GM18907 (cell line): ENCODE measurements around the gene APOBEC3G.
"Not testable (repeated sequence)": the region's sequence is repeated elsewhere in the genome, so short reads cannot be mapped to it uniquely, and the experiment has no call there.

ENCODE experiments used
- ATAC-seq: cut with Tn5 transposase; IDR thresholded peaks from one replicate; pipeline ENCODE4 v1.9.1; 2021; ENCODE audit warnings: mild to moderate bottlenecking, moderate library complexity; ENCODE audit not compliant: unreplicated experiment

APOBEC3G gene

GRCh38 chr22:39066442-39067276, 10.4 kb upstream of the APOBEC3G start:
- peak; percentile 41 for ATAC-seq

DNA sequence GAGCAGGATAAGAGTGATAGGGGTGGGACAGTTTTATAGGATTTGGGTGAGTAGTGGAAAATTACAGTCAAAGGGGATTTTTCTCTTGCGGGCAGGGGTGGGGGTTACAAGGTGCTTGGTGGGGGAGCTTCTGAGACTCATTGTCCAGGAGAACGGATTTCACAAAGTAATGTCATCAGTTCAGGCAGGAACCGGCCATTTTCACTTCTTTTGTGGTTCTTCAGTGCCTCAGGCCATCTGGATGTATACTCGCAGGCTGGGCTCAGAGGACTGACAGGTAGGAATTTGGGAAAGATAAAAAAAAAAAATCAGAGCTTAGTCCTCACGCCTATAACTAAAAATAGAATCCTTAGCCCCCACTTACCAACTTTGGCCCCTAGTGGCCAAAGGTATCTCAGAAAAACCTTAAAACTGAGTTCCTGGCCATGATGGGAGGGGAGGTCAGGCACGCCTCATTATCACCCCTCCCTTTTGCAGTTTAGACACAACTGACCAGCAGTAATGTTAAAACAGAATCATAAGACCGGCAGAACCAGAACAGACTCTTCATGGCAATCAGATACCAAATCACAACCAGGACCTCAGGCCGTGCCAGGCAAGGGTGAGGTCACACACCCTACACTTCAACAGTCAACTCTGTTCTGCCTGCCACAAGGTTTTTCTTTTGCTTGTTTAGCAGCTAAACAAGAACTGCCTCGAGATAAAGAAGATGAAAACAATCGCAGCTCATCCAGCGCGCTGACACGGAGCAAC, 8.9 kb upstream of the APOBEC3G start:
- no peak for ATAC-seq

GRCh38 chr22:39070186-39070585, 6.9 kb upstream of the APOBEC3G start:
- no peak for ATAC-seq

GRCh38 chr22:39072581-39072981, 4.5 kb upstream of the APOBEC3G start:
- ATAC-seq, result peak; percentile 38

GRCh38 chr22:39073981-39074380, 3.1 kb upstream of the APOBEC3G start:
- ATAC-seq, result no peak

DNA sequence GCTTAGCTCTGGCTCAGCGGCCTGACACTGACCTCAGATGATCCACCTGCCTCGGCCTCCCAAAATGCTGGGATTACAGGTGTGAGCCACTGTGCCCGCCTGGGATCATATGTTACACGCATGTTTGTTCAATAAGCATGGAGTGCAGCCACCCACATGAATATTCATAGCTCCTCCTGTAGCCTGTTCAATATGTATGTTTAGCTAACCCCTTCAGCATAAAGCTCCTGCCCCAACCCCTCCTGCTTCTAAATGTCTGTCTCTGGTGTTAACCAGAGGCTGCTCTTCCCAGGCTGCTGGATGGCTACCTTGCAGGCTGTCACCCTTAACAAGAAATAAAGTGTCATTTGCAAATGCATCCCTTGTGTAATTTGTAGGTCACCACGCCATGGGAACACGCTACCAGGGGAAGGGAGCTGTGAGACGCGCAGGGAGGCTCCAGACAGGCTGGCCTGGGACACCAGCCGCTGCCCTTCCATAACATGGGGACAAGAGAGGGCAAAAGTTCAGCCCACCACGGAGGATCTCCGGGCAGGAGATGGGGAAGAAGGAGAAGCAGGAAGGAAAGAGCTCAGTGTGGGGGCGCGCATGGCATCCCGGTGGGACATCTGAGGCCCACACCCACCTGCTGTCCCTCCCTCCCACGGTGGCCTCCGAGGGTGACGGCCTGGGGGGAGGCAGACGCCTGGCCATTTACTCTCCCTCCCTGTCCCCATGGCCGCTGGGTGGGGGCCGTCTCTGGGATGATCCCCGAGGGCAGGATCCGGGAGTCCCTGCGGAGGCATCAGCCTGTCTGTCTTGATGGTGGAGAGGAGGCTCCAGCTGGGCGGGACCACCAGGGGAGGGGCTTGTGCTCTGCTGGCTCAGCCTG, 685 bp upstream of the APOBEC3G start:
- ATAC-seq, result not testable (repeated sequence)

- not testable (repeated sequence) for ATAC-seq
Measured at GRCh38 chr22:39077912-39078311, 837 bp downstream of the APOBEC3G start.

DNA sequence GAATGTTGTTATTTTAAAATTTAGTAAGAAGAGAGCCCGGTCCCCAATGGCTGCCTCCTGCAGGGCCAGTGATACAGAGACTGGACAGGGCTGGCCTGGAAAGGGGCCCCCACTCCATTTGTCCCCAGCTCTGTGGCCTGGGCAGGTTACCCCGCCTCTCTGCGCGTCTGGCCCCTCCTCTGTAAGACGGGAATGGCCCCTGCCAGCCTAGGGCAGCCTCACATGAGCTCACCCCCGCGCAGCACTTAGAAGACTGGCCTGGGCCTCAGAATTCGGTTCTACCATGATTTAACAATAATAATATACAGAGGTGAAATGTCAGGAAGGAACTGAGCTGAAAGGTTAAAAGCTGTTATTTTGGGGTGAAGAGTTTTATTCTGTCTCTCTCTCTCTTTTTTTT, 1.3 kb downstream of the APOBEC3G start:
- ATAC-seq, result no peak

GRCh38 chr22:39079054-39079637, 2.1 kb downstream of the APOBEC3G start:
- not testable (repeated sequence) for ATAC-seq

GRCh38 chr22:39080052-39080762, 3.1 kb downstream of the APOBEC3G start:
- ATAC-seq, result no peak

DNA sequence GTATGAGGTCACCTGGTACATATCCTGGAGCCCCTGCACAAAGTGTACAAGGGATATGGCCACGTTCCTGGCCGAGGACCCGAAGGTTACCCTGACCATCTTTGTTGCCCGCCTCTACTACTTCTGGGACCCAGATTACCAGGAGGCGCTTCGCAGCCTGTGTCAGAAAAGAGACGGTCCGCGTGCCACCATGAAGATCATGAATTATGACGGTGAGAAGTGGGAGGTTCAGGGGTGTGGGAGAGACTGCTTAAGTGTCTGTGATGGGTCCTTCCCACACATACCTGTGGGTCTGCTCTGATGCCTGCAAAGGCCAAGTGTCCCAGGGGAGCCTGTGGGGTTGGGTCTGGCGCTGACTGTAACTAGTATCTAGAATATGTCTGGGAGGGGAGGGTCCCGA, 3.9 kb downstream of the APOBEC3G start:
- no peak for ATAC-seq

DNA sequence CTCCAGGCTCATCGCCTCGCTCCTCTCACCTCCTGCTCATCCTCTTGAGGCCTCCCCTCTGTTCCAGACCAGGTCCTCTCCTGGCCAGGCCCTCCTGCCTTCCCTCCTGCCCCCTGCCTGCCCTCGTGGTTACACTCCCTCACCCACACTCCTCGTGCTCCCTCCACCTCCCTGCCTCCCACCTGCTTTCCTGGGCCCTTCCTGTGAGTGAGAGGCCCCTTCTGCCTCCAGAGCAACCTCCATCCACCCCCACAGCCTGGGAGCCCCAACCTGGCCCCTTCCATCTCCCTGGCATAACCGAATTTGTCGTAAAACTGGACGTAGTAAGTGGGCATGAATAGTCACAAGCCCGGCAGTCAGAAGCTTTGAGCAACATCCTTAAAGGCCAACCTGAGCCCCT, 4.5 kb downstream of the APOBEC3G start:
- ATAC-seq, result no peak

DNA sequence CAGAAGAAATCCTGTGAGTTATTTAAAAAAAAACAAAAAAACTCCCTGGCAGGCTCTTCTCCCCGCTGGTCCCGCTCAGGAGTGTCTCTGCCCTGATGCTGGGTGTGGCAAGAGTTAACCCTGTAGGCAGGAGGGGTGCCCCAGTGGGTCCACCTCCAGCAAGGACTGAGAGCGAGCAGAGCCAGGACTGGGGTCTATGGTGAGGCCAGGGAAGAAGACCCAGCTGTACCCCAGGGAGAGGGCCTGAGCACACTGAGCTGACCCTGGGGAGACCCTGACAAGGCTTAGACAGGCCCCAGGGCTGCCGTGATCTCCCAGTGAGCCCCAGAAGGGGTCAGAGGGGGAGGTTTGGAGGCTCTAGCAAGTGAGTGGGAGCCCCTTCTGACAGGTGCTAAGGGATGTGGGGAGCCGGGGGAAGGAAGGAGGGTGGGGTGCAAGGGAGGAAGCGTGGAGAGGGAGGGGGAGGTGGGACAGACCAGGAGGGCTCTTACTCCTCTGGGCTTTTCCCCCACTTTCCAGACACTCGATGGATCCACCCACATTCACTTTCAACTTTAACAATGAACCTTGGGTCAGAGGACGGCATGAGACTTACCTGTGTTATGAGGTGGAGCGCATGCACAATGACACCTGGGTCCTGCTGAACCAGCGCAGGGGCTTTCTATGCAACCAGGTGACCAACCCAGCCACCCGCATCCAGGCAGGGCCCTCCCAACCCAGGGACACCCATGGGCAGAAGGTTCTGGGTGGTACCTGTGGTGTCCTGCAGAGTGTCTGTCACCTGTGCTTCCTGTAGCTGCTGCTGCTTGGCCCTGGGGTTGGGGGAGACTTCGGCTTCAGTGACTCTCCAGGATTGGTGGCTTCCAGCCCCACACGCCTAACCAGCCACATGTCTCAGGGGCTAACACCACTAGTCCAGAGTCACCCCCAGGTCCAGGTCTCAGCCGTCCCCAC, 6.4 kb downstream of the APOBEC3G start:
- ATAC-seq, result no peak

DNA sequence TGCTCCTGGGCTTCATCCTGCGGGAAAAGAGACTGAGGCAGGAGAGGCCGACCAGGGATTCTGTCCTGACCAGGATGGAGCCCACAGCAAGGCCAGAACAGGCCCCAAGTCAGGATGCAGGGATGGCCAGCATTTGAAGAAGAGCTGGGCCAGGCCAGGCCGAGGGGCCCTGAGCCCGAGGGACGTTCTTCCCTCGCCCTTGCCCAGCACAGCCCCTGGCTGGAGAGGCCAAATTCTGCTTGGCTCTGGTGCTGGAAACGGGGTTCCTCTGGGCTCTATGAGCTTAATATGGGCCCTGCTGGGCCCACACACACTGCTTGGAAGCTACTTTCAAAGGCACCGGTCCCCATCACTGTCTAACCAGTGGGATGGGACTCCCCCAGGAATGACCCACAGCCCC, 7.6 kb downstream of the APOBEC3G start:
- ATAC-seq, result no peak

GRCh38 chr22:39087098-39087497, 10.0 kb downstream of the APOBEC3G start:
- ATAC-seq, result no peak

DNA sequence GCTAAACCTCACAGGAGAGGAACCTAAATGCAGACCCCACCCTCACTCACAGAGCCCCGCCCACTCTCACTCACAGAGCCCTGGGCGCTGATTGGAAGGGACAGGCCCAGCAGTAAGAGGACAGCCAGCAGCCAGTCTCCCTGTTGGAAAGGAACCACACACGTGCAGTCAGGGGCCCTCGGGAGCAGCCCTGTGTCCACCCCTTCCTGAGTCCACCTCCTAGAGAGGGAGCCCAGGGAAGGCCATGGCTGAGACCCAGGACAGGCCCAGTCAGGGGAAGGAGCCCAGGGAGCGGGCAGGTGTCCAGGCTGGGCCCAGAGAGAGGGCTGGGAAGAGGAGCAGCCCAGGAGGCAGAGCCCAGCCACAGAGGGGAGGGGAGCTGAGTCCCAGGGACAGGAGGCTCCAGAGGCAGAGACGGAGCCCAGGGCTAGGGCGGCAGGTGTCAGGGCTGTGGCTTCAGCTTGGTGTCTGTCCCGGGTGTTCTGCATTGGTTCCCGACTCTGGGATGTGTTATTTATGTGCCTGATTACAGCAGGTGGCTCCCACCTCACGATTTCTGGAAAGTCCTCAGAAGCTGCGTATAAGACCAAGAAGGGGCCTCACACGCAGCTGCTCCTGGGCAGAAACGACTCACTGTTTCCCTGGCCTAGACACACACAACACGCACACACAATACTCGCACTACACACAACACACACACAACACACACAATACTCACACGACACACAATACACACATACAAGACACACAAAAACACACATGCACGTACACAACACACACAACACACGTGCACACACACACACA, 11.0 kb downstream of the APOBEC3G start:
- ATAC-seq, result no peak

GRCh38 chr22:39088685-39089032, 11.6 kb downstream of the APOBEC3G start:
- no peak for ATAC-seq

GRCh38 chr22:39089928-39090327, 12.9 kb downstream of the APOBEC3G start:
- no peak for ATAC-seq
